ENCODE results near the gene MEI1.

DNA sequence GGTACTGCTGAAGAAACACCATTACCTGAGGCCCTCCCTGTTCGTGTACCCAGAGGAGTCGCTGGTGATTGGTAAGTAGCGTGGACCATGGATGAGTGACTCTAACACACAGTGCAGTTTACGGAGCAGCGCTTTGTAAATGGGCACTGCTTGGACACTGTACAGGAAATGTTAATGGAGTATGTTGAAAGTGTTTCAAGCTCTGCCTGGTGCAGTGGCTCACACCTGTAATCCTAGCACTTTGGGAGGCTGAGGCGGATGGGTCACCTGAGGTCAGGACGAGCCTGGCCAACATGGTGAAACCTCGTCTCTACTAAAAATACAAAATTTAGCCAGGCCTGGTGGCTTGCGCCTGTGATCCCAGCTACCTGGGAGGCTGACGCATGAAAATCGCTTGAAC, 48.5 kb upstream of the MEI1 start:
- no peak for TF ChIP-seq POLR2A (IDR thresholded peaks at IDR 0.05; ENCODE audit: low read depth, low read length)
- TF ChIP-seq, protein P1, sequence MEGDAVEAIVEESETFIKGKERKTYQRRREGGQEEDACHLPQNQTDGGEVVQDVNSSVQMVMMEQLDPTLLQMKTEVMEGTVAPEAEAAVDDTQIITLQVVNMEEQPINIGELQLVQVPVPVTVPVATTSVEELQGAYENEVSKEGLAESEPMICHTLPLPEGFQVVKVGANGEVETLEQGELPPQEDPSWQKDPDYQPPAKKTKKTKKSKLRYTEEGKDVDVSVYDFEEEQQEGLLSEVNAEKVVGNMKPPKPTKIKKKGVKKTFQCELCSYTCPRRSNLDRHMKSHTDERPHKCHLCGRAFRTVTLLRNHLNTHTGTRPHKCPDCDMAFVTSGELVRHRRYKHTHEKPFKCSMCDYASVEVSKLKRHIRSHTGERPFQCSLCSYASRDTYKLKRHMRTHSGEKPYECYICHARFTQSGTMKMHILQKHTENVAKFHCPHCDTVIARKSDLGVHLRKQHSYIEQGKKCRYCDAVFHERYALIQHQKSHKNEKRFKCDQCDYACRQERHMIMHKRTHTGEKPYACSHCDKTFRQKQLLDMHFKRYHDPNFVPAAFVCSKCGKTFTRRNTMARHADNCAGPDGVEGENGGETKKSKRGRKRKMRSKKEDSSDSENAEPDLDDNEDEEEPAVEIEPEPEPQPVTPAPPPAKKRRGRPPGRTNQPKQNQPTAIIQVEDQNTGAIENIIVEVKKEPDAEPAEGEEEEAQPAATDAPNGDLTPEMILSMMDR (conservative IDR thresholded peaks at IDR 0.05; ENCODE audit: low read depth, low read length) = no peak
- no peak for TF ChIP-seq MAFK (IDR thresholded peaks at IDR 0.05; ENCODE audit: low read depth, low read length)
- no peak for TF ChIP-seq MXI1 (IDR thresholded peaks at IDR 0.05; ENCODE audit: borderline replicate concordance, low read depth, low read length)
- no peak for TF ChIP-seq BHLHE40 (IDR thresholded peaks at IDR 0.05; ENCODE audit: low read depth, low read length)
- no peak for TF ChIP-seq RFX5 (IDR thresholded peaks at IDR 0.05; ENCODE audit: low read depth, low read length)
- TF ChIP-seq SMC3 (IDR thresholded peaks at IDR 0.05; ENCODE audit: low read depth, low read length) = no peak
- TF ChIP-seq, protein P2, sequence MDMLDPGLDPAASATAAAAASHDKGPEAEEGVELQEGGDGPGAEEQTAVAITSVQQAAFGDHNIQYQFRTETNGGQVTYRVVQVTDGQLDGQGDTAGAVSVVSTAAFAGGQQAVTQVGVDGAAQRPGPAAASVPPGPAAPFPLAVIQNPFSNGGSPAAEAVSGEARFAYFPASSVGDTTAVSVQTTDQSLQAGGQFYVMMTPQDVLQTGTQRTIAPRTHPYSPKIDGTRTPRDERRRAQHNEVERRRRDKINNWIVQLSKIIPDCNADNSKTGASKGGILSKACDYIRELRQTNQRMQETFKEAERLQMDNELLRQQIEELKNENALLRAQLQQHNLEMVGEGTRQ (IDR thresholded peaks at IDR 0.05; ENCODE audit: low read depth, low read length) = no peak
- no peak for TF ChIP-seq RAD21 (IDR thresholded peaks at IDR 0.05; ENCODE audit: low read length)
- TF ChIP-seq RCOR1 (IDR thresholded peaks at IDR 0.05; ENCODE audit: insufficient replicate concordance, low read length) = no peak
- TF ChIP-seq CEBPB (IDR thresholded peaks at IDR 0.05; ENCODE audit: low read depth, low read length) = no peak
